GM21825 (cell line): Measurements from ENCODE around the gene KCNAB1.
"Not testable (repeated sequence)": the region's sequence is repeated elsewhere in the genome, so short reads cannot be mapped to it uniquely, and the experiment has no call there.

ENCODE experiments used
- ATAC-seq: cut with Tn5 transposase; IDR thresholded peaks from one replicate; pipeline ENCODE4 v1.9.1; 2021; ENCODE audit warnings: mild to moderate bottlenecking, moderate library complexity; ENCODE audit not compliant: unreplicated experiment

Gene KCNAB1

GRCh38 chr3:156120528-156121251, at the start of gene KCNAB1:
TSS of gene KCNAB1 (plus strand) at chr3:156120578.
- ATAC-seq: no peak

GRCh38 chr3:156071031-156071430, 49.3 kb upstream of the KCNAB1 start:
- ATAC-seq: no peak

DNA sequence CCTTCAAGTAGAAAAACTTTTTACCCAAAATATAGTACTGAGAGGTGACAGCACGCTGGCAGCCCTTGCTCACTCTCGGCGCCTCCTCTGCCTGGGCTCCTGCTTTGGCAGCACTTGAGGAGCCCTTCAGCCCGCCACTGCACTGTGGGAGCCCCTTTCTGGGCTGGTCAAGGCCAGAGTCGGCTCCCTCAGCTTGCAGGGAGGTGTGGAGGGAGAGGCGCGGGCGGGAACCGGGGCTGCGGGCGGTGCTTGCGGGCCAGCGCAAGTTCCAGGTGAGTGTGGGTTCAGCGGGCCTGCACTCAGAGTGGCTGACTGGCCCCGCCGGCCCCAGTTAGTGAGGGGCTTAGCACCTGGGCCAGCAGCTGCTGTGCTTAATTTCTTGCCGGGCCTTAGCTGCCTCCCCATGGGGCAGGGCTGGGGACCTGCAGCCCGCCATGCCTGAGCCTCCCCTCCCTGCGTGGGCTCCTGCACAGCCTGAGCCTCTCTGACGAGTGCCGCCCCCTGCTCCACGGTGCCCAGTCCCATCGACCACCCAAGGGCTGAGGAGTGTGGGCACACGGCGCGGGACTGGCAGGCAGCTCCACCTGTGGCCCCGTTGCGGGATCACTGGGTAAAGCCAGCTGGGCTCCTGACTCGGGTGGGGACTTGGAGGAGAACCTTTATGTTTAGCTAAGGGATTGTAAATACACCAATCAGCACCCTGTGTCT, 47.3 kb upstream of the KCNAB1 start:
- not testable (repeated sequence) for ATAC-seq

DNA sequence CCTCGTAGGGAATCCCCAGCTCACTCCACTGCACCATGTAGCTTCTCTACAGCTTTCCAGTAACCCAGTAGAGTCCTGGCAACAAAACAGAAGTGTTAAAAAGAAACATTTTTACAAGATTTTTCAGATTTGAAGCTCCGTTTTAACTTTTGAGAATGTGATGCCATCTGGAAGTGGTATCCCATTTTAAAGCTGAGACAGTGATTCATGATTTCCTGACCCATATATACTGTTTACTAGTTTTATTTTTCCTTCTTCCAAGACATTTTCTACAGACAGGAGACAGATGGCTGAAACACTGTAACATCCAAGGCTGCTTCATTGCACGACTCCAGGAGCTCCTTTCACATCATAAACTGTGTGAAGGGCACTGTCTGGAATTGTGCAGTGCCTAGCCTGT, 30.3 kb upstream of the KCNAB1 start:
- ATAC-seq: no peak

DNA sequence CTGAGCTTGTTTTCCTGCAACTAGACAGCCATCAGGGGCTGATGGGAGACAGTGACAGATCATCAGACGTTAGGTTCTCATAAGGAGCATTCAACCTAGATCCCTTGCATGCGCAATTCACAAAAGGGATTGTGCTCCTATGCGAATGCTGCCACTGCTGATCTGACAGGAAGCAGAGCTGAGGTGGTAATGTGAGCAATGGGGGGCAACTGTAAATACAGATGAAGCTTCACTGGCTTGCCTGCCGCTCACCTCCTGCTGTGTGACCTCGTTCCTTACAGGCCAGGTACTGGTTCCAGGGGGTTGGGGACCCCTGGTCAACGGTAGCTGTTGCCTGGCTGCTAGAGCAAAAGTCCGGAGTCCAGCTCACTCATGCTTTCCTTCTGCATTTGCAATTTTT, 26.4 kb upstream of the KCNAB1 start:
- ATAC-seq: no peak

- ATAC-seq: no peak
Measured at GRCh38 chr3:156094391-156094790, 26.0 kb upstream of the KCNAB1 start.

DNA sequence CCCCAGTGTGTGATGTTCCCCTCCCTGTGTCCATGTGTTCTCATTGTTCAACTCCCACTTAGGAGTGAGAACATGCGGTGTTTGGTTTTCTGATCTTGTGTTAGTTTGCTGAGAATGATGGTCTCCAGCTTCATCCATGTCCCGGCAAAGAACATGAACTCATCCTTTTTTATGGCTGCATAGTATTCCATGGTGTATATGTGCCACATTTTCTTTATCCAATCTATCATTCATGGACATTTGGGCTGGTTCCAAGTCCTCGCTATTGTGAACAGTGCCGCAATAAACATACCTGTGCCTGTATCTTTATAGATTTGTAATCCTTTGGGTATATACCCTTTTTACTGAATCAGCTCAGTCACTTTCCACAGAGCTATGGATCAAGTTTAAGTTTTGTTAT, 24.7 kb upstream of the KCNAB1 start:
- not testable (repeated sequence) for ATAC-seq

DNA sequence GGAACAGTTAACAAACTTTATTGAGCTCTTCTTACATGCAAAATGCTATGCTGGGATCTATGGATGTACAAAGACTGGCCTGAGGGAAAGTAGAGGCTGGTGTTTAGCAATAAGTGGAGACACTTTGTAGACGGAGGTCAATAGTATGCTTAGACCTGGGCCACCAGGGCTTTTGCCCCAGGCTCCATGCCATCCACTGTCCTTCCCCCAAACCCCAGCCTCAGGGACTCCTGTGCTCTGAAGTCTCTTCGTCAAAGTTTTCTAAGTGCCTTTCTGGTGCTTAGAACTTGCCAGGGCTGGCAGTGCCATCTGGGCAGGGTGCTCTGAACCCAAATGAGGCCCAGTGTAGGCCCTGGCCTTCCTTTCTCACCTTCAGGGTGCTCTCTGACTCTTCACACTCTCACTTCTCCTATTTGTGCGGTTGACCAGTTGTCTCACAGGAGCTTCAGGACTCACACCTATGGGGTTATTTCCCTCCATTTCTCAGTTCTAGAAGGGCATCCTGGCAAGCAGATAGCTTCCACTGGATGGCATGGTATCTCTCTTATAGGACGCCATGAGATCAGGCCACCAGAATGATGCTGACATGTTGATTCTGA, 21.8 kb upstream of the KCNAB1 start:
- ATAC-seq: no peak

- ATAC-seq: not testable (repeated sequence)
Measured at GRCh38 chr3:156099348-156099747, 21.0 kb upstream of the KCNAB1 start.

DNA sequence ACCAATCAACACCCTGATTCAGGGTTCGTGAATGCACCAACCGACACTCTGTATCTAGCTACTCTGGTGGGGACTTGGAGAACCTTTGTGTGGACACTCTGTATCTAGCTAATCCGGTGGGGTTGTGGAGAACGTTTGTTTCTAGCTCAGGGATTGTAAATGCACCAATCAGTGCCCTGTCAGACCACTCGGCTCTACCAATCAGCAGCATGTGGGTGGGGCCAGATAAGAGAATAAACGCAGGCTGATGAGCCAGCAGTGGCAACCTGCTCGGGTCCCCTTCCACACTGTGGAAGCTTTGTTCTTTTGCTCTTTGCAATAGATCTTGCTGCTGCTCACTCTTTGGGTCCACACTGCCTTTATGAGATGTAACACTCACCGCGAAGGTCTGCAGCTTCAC, 20.4 kb upstream of the KCNAB1 start:
- not testable (repeated sequence) for ATAC-seq

DNA sequence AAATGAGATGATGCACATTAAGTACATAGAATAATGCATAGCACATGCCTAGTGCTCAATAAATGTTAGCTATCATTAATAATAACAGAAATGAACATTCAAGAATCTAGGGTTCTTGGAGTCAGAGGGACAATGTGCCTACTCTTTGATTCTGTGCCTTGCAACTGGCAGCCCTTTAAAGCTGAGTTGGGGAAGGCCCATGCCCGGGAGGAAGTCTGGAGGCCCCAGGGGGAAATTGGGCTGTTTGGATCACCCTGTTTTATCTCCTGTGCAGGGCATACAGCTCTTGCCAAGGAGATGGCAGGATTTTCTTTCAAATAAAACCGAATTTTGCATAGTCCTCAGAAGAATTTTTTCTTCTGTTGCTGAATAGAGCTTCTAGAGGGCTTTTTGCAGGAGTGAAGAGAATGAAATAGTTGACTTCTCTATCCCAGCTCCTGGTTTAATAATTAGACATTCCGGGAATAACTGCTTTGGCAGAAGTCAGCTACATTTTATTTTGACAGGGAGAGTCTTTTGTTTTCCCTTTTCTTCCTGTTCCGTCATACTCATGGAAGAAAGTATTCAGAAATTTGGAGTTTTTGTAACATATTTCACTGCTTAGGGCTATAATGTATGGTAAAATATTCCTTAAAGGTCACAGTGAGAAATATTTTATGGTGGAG, 18.0 kb upstream of the KCNAB1 start:
- no peak for ATAC-seq

- ATAC-seq: no peak
Measured at GRCh38 chr3:156106721-156107373, 13.5 kb upstream of the KCNAB1 start.

DNA sequence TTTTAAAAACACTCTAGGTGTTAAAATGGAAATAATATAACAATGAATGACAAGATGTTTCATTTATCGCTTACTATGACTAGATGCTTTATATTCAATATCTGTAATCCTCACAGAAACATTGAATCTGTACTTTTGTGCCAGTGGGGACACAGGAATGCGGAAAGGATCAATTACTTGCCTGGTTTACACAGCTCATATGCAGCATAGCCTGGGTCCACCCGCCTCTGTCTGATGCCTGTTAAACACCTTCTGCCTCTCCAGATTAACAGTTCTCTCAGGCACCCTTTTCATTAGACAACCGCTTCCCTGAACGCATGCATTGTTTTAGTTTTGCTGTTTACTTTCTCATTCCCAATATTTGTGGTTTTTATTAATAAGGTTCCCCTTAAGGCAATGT, 12.9 kb upstream of the KCNAB1 start:
- no peak for ATAC-seq

DNA sequence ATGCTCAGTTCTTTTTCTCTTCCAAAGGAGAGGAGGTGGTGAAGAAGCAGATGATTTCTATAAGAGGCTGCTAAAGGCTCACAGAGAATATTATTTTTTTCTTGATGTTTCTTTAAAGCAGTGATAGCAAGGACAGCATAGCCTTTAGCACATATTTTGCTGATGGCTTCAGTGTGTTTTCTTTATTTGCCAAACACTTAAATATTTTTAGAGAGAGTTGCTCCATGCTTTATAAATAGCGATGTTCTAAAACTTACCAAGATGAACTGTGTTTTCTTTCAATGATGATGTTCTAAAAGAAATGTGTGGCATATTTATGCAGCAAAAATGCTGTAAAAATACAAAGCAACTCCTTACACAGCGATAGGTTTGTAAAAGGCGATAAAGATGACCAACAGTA, 11.8 kb upstream of the KCNAB1 start:
- no peak for ATAC-seq

DNA sequence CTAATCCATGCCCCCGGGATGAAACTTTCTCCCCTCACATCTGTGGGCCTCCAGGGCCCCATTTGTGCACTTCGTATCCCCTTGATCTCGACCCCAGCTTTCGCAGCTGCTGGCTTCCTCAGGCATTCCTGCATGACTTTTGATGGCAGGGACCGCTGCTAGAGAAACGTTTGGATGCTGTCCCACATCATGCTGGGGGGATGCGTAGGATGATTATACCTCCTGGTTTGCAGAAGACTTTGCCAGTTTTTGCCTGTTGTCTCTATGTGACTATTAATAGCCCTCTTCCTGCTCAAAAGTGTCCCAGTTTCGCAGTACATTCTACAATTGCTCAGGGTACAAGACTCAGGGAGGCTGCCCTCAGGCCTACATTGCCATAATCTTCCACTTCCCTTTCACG, 10.4 kb upstream of the KCNAB1 start:
- ATAC-seq: no peak

DNA sequence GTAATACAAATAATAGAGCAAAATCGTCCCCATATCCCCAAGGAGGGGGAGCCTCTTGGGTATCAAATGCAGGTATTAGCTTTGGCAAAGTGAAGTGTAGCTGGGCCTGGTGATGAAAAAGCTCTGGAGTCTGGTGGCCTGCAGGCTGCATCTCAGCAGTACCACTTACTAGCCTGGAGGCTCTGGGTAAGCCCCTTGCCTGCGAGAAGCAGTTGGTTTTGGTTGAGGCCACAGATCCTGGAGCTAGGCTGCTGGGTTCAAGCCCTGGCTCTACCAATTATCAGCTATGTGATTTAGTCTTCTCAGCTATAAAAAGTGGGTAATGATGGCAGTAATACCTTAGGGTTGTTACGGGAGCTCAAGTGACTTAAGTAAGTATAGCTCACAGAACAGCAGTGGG, 6.1 kb downstream of the KCNAB1 start:
- ATAC-seq: no peak

- ATAC-seq: no peak
Measured at GRCh38 chr3:156131241-156131640, 10.9 kb downstream of the KCNAB1 start.

DNA sequence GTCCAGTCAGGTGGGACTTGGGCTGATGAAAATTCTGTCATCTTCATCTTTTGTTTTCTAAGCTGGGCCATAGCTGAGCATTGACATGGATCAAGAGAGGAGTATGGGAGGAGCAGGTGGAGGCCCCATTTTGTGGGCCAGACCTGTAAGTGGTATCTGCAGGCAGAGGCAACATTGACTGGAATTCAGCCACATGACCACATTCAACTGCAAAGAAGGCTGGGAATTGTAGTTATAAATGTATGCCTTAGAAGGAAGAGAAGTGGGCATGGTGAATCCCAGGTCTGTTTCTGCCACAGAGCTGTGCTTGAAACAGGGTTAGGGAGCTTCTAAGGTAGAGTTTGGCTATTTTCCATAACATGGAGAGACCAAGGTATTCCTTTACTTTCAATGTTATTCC, 11.4 kb downstream of the KCNAB1 start:
- no peak for ATAC-seq

- no peak for ATAC-seq
Measured at GRCh38 chr3:156132313-156132712, 11.9 kb downstream of the KCNAB1 start.

DNA sequence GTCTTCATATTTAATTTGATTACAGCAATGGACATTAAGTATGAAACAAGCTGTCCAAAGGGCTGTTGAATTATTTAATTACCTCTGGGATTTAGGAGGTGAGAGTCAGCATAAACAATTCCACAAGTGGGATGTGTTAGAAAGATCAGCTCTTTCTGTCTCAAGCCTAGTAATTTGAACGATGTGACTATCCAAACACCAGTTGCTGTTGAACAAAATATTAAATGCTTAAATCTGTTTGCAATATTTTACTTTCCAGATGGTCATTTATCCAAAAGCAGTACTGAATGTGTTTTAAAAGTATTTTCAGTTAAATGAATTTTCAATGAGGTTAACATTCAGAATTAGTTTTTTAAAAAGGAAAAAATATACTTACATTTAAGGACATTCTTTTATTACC, 12.7 kb downstream of the KCNAB1 start:
- no peak for ATAC-seq
